Measurements from ENCODE around the gene TRIM29.

DNA sequence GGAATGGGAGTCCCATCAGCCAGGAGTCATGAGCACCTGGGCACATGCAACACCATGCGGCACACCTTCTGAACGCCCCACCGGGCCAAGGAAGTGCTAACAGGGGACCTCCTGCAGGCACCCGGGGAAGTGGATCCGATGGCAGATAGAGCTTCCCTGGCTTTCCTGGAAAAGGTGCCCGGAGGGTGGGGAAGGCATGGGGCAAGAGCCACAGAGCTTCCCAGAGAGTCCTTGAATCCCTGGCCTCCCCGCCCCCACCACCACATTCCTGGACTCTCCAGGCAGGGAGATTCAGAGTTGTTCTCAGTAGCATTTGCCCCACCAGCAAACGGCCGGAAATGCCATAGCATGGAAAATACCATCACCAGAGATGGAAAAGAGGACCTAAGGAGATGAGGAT lies 8.3 kb downstream of the TRIM29 start:
- TF ChIP-seq, protein P1, sequence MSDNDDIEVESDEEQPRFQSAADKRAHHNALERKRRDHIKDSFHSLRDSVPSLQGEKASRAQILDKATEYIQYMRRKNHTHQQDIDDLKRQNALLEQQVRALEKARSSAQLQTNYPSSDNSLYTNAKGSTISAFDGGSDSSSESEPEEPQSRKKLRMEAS (IDR thresholded peaks at IDR 0.05; ENCODE audit: low read depth, low read length), result no peak
- TF ChIP-seq, protein P2, sequence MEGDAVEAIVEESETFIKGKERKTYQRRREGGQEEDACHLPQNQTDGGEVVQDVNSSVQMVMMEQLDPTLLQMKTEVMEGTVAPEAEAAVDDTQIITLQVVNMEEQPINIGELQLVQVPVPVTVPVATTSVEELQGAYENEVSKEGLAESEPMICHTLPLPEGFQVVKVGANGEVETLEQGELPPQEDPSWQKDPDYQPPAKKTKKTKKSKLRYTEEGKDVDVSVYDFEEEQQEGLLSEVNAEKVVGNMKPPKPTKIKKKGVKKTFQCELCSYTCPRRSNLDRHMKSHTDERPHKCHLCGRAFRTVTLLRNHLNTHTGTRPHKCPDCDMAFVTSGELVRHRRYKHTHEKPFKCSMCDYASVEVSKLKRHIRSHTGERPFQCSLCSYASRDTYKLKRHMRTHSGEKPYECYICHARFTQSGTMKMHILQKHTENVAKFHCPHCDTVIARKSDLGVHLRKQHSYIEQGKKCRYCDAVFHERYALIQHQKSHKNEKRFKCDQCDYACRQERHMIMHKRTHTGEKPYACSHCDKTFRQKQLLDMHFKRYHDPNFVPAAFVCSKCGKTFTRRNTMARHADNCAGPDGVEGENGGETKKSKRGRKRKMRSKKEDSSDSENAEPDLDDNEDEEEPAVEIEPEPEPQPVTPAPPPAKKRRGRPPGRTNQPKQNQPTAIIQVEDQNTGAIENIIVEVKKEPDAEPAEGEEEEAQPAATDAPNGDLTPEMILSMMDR (IDR thresholded peaks at IDR 0.05 in 2 of 3, conservative IDR thresholded peaks at IDR 0.05 in 1 of 3; ENCODE audit: control insufficient read depth in 2 of 3, extremely low read depth in 1 of 3, insufficient read depth in 1 of 3, low read depth in 3 of 3, low read length in 3 of 3), result no peak
- TF ChIP-seq EZH2 (IDR thresholded peaks at IDR 0.05; ENCODE audit: borderline replicate concordance, control insufficient read depth, low read depth, low read length) (no peak), DPF2 (IDR thresholded peaks at IDR 0.05) (no peak), NFIC (IDR thresholded peaks at IDR 0.05; ENCODE audit: low read depth, low read length) (no peak), SP1 (IDR thresholded peaks at IDR 0.05; ENCODE audit: low read depth, low read length) (no peak), NR2C1 (IDR thresholded peaks at IDR 0.05) (no peak), YY1 (IDR thresholded peaks at IDR 0.05; ENCODE audit: low read depth, low read length) (no peak), RUNX3 (IDR thresholded peaks at IDR 0.05; ENCODE audit: low read length) (no peak), TCF3 (IDR thresholded peaks at IDR 0.05; ENCODE audit: borderline replicate concordance, insufficient read depth, low read depth, low read length) (no peak)
- TF ChIP-seq, protein P3, sequence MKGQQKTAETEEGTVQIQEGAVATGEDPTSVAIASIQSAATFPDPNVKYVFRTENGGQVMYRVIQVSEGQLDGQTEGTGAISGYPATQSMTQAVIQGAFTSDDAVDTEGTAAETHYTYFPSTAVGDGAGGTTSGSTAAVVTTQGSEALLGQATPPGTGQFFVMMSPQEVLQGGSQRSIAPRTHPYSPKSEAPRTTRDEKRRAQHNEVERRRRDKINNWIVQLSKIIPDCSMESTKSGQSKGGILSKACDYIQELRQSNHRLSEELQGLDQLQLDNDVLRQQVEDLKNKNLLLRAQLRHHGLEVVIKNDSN (IDR thresholded peaks at IDR 0.05; ENCODE audit: borderline replicate concordance, extremely low read length, insufficient read depth, low read depth, low read length), result no peak
